Osteocyte (in vitro differentiated cells): ENCODE results near the gene CADM2. TPM values are rescaled to one million over a fixed set of nuclear protein-coding genes. Genes with fewer than 3 reads are reported as not detected.

ENCODE experiments used
- DNase-seq: peaks from one replicate; pipeline ENCODE4 v3.0.0; 2021; ENCODE audit warnings: mixed read lengths; ENCODE audit not compliant: unreplicated experiment; ENCODE audit errors: extremely low spot score
- H3K27ac Mint-ChIP-seq: one replicate; pipeline ENCODE4 v1.8.0; 2021; ENCODE audit warnings: mild to moderate bottlenecking, mixed read lengths; ENCODE audit not compliant: unreplicated experiment
- H3K27me3 Mint-ChIP-seq: one replicate; pipeline ENCODE4 v1.8.0; 2021; ENCODE audit warnings: mixed read lengths; ENCODE audit not compliant: unreplicated experiment
- H3K36me3 Mint-ChIP-seq: one replicate; pipeline ENCODE4 v1.8.0; 2021; ENCODE audit warnings: mixed read lengths; ENCODE audit not compliant: unreplicated experiment
- H3K4me1 Mint-ChIP-seq: one replicate; pipeline ENCODE4 v1.8.0; 2021; ENCODE audit warnings: mixed read lengths; ENCODE audit not compliant: unreplicated experiment
- H3K4me3 Mint-ChIP-seq: one replicate; pipeline ENCODE4 v1.8.0; 2021; ENCODE audit warnings: mild to moderate bottlenecking, moderate library complexity, mixed read lengths; ENCODE audit not compliant: unreplicated experiment
- H3K9me3 Mint-ChIP-seq: one replicate; pipeline ENCODE4 v1.8.0; 2021; ENCODE audit warnings: mixed read lengths; ENCODE audit not compliant: unreplicated experiment
- total RNA-seq: library from RNA; stranded (reverse); gene quantifications from 2 replicates; pipeline ENCODE4 v1.2.1, GENCODE V29; 2021
- TF ChIP-seq, protein P1 (sequence below): fragments of 200-600 bp; sonication (generic); IDR thresholded peaks from 2 replicates; pipeline ENCODE4 v1.5.0; 2021; ENCODE audit warnings: antibody characterized with exemption, mild to moderate bottlenecking, moderate library complexity

CADM2 gene
- total RNA-seq, 1 donor from 2014 or later: 1.5 TPM

DNA sequence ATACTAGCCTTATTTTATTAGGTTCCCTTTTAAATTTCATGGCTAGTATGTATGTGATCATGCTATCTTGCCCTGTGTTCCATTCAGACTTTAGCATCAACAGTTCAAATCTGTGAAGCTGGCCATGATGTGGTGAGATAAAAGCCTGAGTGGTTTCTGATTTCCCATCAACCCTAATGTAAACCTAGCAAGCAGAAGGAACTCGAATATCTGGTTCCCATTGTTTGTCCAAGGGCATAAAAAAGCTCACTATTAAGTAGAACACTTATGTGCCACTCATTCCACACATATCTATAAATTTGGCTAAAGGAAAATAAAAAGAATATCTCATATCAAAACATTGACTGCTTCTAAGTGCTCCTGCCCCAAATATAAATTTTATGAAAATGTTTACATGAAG is 311.7 kb downstream of the CADM2 start:
- Mint-ChIP-seq H3K36me3 (no peaks in the 10 kb centered on the region), H3K9me3 (no peaks in the 10 kb centered on the region), H3K4me1 (peaks cover 7% of the 10 kb centered on the region), H3K27ac (no peak overlapping the region), H3K4me3 (no peak overlapping the region), H3K27me3 (peaks cover 4% of the 10 kb centered on the region)
- DNase-seq: no peak
- TF ChIP-seq, protein P1, sequence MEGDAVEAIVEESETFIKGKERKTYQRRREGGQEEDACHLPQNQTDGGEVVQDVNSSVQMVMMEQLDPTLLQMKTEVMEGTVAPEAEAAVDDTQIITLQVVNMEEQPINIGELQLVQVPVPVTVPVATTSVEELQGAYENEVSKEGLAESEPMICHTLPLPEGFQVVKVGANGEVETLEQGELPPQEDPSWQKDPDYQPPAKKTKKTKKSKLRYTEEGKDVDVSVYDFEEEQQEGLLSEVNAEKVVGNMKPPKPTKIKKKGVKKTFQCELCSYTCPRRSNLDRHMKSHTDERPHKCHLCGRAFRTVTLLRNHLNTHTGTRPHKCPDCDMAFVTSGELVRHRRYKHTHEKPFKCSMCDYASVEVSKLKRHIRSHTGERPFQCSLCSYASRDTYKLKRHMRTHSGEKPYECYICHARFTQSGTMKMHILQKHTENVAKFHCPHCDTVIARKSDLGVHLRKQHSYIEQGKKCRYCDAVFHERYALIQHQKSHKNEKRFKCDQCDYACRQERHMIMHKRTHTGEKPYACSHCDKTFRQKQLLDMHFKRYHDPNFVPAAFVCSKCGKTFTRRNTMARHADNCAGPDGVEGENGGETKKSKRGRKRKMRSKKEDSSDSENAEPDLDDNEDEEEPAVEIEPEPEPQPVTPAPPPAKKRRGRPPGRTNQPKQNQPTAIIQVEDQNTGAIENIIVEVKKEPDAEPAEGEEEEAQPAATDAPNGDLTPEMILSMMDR: no peak

DNA sequence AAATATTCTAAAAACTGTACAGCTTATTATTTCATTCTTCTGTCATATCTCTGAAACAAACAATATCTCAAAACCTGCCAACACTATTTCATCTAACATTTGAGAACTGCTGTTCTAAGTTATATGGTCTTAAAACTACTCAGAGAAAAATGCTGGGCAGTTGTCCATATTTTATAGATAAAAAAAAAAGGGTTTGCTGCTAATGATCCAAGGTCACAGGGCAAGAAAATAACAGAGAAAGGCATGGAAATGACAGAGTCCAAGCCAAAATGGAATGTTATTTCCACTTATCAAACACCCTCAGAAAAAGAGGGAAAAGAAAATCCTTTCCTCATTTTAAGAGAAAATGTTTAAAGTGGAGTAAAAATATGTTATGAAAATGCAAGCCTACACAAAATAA is 313.1 kb downstream of the CADM2 start:
- no peaks in the 10 kb centered on the region for H3K9me3 Mint-ChIP-seq
- H3K4me3 Mint-ChIP-seq: no peak overlapping the region
- no peaks in the 10 kb centered on the region for H3K36me3 Mint-ChIP-seq
- no peaks in the 10 kb centered on the region for H3K27me3 Mint-ChIP-seq
- no peak for DNase-seq
- H3K4me1 Mint-ChIP-seq: peaks cover 7% of the 10 kb centered on the region
- no peak overlapping the region for H3K27ac Mint-ChIP-seq
- TF ChIP-seq, protein P1: no peak

DNA sequence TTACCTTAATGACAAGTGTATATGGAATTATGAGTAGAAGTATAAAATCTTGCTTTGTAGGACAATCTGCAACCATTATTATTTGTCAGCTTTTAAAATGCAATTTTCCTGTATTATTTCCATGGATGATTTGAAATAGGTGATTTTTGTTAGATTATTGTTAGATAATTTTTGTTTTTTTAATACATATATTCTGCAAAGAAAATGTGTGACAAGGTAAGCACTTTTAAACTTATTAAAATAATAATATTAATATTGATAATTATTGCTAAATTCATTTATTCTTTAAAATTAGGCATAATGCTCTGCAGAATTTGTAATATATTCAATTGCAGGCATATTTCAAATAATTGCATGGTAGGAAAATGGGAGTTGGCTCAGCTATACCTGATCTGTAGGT is 329.5 kb downstream of the CADM2 start:
- Mint-ChIP-seq H3K27me3 (peaks cover 3% of the 10 kb centered on the region), H3K4me3 (no peak overlapping the region), H3K36me3 (no peaks in the 10 kb centered on the region), H3K9me3 (no peaks in the 10 kb centered on the region), H3K27ac (no peak overlapping the region), H3K4me1 (no peaks in the 10 kb centered on the region)
- TF ChIP-seq, protein P1: no peak
- DNase-seq: no peak

DNA sequence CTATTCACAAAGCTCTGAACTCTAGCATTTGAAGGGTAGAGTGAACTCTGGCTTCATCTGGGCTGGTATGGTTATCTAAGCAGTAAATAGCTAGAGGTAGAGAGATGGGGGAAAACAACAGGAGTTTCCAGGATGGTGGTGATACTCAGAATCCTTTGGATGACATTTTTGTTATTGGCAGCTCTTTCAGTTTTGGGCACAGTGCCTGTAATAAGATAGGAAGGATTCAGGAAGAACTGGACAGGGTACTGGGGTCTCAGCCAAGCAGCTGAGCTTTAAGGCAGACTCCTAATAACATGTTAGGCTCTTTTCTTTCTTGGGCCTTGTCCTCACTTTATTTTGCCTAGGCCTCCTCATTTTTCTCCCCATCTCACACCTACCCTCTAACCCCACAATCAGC is 338.5 kb downstream of the CADM2 start:
- no peaks in the 10 kb centered on the region for H3K4me1 Mint-ChIP-seq
- no peak for DNase-seq
- TF ChIP-seq, protein P1: no peak
- no peaks in the 10 kb centered on the region for H3K9me3 Mint-ChIP-seq
- H3K36me3 Mint-ChIP-seq: no peaks in the 10 kb centered on the region
- no peak overlapping the region for H3K4me3 Mint-ChIP-seq
- peaks cover 2% of the 10 kb centered on the region for H3K27me3 Mint-ChIP-seq
- no peak overlapping the region for H3K27ac Mint-ChIP-seq

DNA sequence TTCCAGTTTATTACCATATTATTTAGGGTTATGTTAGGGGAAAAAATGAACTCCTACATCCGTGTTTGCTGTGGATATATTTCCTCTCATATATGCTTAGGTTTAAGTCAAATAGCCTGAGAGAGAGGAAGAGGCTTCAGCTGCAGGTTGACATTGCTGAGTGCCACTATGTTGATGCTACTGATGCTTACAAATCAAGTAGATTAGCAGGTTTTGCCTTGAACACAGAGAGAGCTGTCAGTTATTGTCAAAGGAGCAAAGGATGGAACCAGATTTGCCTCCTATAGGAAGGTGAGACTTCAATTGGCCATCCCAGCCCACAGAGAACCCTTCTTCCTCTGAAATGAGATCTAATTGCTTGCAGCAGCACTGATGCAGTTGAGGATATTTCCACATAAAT is 339.2 kb downstream of the CADM2 start:
- no peak overlapping the region for H3K27ac Mint-ChIP-seq
- TF ChIP-seq, protein P1: no peak
- no peaks in the 10 kb centered on the region for H3K9me3 Mint-ChIP-seq
- H3K4me1 Mint-ChIP-seq: no peaks in the 10 kb centered on the region
- no peak overlapping the region for H3K4me3 Mint-ChIP-seq
- peaks cover 2% of the 10 kb centered on the region for H3K27me3 Mint-ChIP-seq
- H3K36me3 Mint-ChIP-seq: no peaks in the 10 kb centered on the region
- no peak for DNase-seq
